Skin of body (tissue), 2 donors: ENCODE measurements around the gene NFATC2. TPM values are rescaled to one million over a fixed set of nuclear protein-coding genes. Genes with fewer than 3 reads are reported as not detected.
"Not testable (repeated sequence)": the region's sequence is repeated elsewhere in the genome, so short reads cannot be mapped to it uniquely, and the experiment has no call there.

Experiments
- DNase-seq: peaks from one replicate; lab custom pipeline; 2025; lab: John Stamatoyannopoulos, UW
- total RNA-seq: library from RNA; depleted of rRNA; stranded (reverse); fragments of >200 nt; gene quantifications from one replicate; pipeline ENCODE4 v1.2.3, GENCODE V29; 2014

NFATC2 gene
- total RNA-seq, 1 donor from 2014 or later, result 6.0 TPM

GRCh38 chr20:51473771-51474170 lies 68.7 kb downstream of the NFATC2 start:
- DNase-seq, result no peak

- no peak for DNase-seq
Measured at GRCh38 chr20:51473256-51473655, 69.3 kb downstream of the NFATC2 start.

GRCh38 chr20:51470907-51471411 lies 71.6 kb downstream of the NFATC2 start:
- no peak for DNase-seq

- no peak for DNase-seq
Measured at GRCh38 chr20:51470499-51470820, 72.1 kb downstream of the NFATC2 start.

- DNase-seq, result no peak
Measured at GRCh38 chr20:51469578-51470498, 72.7 kb downstream of the NFATC2 start.

- no peak for DNase-seq
Measured at GRCh38 chr20:51469046-51469445, 73.5 kb downstream of the NFATC2 start.

GRCh38 chr20:51468636-51469035 lies 73.9 kb downstream of the NFATC2 start:
- no peak for DNase-seq

- no peak for DNase-seq
Measured at GRCh38 chr20:51467956-51468626, 74.4 kb downstream of the NFATC2 start.

GRCh38 chr20:51463998-51464397 lies 78.5 kb downstream of the NFATC2 start:
- no peak for DNase-seq

- no peak for DNase-seq
Measured at GRCh38 chr20:51463560-51463959, 79.0 kb downstream of the NFATC2 start.

- peak; percentile 31 for DNase-seq
Measured at GRCh38 chr20:51462566-51463276, 79.8 kb downstream of the NFATC2 start.

- DNase-seq, result not testable (repeated sequence)
Measured at GRCh38 chr20:51461846-51462245, 80.7 kb downstream of the NFATC2 start.

- no peak for DNase-seq
Measured at GRCh38 chr20:51461306-51461705, 81.2 kb downstream of the NFATC2 start.

- no peak for DNase-seq
Measured at GRCh38 chr20:51460569-51461265, 81.8 kb downstream of the NFATC2 start.

GRCh38 chr20:51460163-51460562 lies 82.4 kb downstream of the NFATC2 start:
- no peak for DNase-seq

GRCh38 chr20:51458751-51459439 lies 83.6 kb downstream of the NFATC2 start:
- no peak for DNase-seq

- no peak for DNase-seq
Measured at GRCh38 chr20:51457533-51457932, 85.0 kb downstream of the NFATC2 start.

- DNase-seq, result peak; percentile 88
Measured at GRCh38 chr20:51456511-51457509, 85.7 kb downstream of the NFATC2 start.

GRCh38 chr20:51454250-51454865 lies 88.2 kb downstream of the NFATC2 start:
- DNase-seq, result no peak
